ENCODE measurements around the gene CDKN1A.

DNA sequence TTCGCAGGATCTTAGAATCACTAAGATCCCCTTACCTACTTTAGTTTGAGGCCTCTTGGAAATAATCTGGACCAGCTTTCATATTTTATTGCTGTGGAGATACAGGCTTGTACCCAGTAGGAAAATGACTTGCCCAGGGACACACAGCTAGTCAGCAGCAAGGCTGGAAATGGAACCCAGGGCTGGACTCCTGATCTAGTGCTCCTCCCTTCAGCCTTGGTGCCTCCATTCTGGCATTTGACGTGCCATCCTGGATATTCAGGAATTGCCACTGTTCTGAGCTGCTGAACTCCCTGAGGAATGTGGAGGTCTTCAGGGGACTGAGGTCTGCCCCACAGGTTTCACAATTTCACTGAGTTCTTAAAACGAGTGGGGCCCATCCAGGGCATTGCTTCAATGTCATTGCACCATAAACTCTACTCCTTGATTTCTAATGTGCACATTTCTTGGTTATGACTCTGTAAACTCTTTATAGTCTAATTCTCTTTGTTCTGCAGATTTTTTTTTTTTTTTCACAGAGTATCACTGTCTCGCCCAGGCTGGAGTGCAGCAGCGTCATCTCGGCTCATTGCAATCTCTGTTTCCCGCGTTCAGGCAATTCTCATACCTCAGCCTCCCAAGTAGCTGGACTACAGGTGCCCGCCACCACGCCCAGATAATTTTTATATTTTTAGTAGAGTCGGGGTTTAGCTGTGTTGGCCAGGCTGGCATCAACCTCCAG, 26.7 kb upstream of the CDKN1A start:
- TF ChIP-seq HDGF (IDR thresholded peaks at IDR 0.05; ENCODE audit: borderline replicate concordance) (no peak), FOXM1 (IDR thresholded peaks at IDR 0.05; ENCODE audit: borderline replicate concordance) (no peak), ZNF384 (IDR thresholded peaks at IDR 0.05) (no peak), SP1 (IDR thresholded peaks at IDR 0.05) (no peak), SUZ12 (IDR thresholded peaks at IDR 0.05) (no peak), TARDBP (IDR thresholded peaks at IDR 0.05) (no peak), ARNT (IDR thresholded peaks at IDR 0.05) (no peak), ELF4 (IDR thresholded peaks at IDR 0.05) (no peak)
- TF ChIP-seq, protein P1, sequence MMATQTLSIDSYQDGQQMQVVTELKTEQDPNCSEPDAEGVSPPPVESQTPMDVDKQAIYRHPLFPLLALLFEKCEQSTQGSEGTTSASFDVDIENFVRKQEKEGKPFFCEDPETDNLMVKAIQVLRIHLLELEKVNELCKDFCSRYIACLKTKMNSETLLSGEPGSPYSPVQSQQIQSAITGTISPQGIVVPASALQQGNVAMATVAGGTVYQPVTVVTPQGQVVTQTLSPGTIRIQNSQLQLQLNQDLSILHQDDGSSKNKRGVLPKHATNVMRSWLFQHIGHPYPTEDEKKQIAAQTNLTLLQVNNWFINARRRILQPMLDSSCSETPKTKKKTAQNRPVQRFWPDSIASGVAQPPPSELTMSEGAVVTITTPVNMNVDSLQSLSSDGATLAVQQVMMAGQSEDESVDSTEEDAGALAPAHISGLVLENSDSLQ (IDR thresholded peaks at IDR 0.05): no peak
